HCT116 (cell line): ENCODE data around the gene ROR2.

Experiments used
- ELF1 ChIP-seq: IDR thresholded peaks from 2 replicates; pipeline ENCODE4 v1.6.1; 2012; ENCODE audit warnings: low read depth, borderline replicate concordance
- EZH2phosphoT487 ChIP-seq: fragments of 200-600 bp; IDR thresholded peaks from 2 replicates; pipeline ENCODE4 v1.6.1; 2018; ENCODE audit warnings: antibody characterized with exemption, borderline replicate concordance
- FOSL1 ChIP-seq: IDR thresholded peaks from 2 replicates; pipeline ENCODE4 v1.6.1; 2012; ENCODE audit warnings: low read depth
- JUND ChIP-seq: IDR thresholded peaks from 2 replicates; pipeline ENCODE4 v1.6.1; 2012
- POLR2A ChIP-seq: IDR thresholded peaks from 2 replicates; pipeline ENCODE4 v1.7.0; 2011; ENCODE audit warnings: borderline replicate concordance; ENCODE audit not compliant: insufficient read depth, insufficient read length; ENCODE audit errors: extremely low read depth
- POLR2AphosphoS5 ChIP-seq: IDR thresholded peaks from 2 replicates; pipeline ENCODE4 v1.6.1; 2011; ENCODE audit warnings: mild to moderate bottlenecking, low read depth, low read length, moderate library complexity
- SIN3A ChIP-seq: IDR thresholded peaks from 2 replicates; pipeline ENCODE4 v1.6.1; 2012; ENCODE audit warnings: low read depth
- ZFX ChIP-seq: fragments of 450-650 bp; IDR thresholded peaks from 2 replicates; pipeline ENCODE4 v1.6.1; 2017
- TF ChIP-seq, protein P1 (sequence below), 3 experiments: fragments of 200-600 bp in 1 of 3; sonication (generic) in 1 of 3; IDR thresholded peaks in 2 of 3; conservative IDR thresholded peaks in 1 of 3; 2 replicates each; pipeline ENCODE4 v1.5.1; 2012 to 2017; ENCODE audit warnings: low read depth in 2 of 3, low read length in 2 of 3, antibody characterized with exemption in 1 of 3, borderline replicate concordance in 1 of 3, control low read depth in 1 of 3, mild to moderate bottlenecking in 1 of 3, mixed read lengths in 1 of 3, mixed run types in 1 of 3, moderate library complexity in 1 of 3; ENCODE audit not compliant: insufficient read depth in 1 of 3
- TF ChIP-seq, protein P2 (sequence below): IDR thresholded peaks from 2 replicates; pipeline ENCODE4 v1.6.1; 2012
- TF ChIP-seq, protein P3 (sequence below): IDR thresholded peaks from 2 replicates; pipeline ENCODE4 v1.6.1; 2011; ENCODE audit warnings: mild to moderate bottlenecking, low read length, moderate library complexity; ENCODE audit not compliant: insufficient replicate concordance; ENCODE audit errors: extremely low read depth

DNA sequence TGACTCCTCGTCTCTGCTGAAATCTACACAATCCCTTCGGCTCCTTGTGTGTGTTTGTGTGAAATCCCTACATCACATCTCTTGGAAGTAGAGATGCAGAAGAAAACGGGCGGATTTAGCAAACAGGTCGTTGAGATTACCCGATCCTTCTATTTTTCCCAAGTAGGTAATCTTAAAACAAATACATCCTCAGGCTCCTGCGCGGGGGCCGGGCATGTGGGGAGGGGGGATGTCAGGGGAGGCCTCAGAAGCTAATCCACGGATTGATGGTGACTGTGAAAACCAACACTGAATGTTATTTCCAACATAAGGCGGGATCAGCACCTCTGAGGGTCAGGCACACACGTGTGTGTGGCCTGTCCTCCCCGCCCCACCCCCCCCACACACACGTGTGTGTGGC is 137.8 kb downstream of the ROR2 start:
- TF ChIP-seq EZH2phosphoT487 = no peak
- TF ChIP-seq, protein P1, sequence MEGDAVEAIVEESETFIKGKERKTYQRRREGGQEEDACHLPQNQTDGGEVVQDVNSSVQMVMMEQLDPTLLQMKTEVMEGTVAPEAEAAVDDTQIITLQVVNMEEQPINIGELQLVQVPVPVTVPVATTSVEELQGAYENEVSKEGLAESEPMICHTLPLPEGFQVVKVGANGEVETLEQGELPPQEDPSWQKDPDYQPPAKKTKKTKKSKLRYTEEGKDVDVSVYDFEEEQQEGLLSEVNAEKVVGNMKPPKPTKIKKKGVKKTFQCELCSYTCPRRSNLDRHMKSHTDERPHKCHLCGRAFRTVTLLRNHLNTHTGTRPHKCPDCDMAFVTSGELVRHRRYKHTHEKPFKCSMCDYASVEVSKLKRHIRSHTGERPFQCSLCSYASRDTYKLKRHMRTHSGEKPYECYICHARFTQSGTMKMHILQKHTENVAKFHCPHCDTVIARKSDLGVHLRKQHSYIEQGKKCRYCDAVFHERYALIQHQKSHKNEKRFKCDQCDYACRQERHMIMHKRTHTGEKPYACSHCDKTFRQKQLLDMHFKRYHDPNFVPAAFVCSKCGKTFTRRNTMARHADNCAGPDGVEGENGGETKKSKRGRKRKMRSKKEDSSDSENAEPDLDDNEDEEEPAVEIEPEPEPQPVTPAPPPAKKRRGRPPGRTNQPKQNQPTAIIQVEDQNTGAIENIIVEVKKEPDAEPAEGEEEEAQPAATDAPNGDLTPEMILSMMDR (IDR thresholded peaks at IDR 0.05 in 2 of 3, conservative IDR thresholded peaks at IDR 0.05 in 1 of 3; ENCODE audit: borderline replicate concordance in 1 of 3, insufficient read depth in 1 of 3, low read depth in 2 of 3, low read length in 2 of 3) = no peak
- no peak for TF ChIP-seq POLR2A
- no peak for TF ChIP-seq POLR2AphosphoS5
- TF ChIP-seq FOSL1 = no peak
- no peak for TF ChIP-seq ELF1
- no peak for TF ChIP-seq JUND
- TF ChIP-seq SIN3A = no peak
- TF ChIP-seq, protein P2, sequence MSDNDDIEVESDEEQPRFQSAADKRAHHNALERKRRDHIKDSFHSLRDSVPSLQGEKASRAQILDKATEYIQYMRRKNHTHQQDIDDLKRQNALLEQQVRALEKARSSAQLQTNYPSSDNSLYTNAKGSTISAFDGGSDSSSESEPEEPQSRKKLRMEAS = no peak
- TF ChIP-seq, protein P3, sequence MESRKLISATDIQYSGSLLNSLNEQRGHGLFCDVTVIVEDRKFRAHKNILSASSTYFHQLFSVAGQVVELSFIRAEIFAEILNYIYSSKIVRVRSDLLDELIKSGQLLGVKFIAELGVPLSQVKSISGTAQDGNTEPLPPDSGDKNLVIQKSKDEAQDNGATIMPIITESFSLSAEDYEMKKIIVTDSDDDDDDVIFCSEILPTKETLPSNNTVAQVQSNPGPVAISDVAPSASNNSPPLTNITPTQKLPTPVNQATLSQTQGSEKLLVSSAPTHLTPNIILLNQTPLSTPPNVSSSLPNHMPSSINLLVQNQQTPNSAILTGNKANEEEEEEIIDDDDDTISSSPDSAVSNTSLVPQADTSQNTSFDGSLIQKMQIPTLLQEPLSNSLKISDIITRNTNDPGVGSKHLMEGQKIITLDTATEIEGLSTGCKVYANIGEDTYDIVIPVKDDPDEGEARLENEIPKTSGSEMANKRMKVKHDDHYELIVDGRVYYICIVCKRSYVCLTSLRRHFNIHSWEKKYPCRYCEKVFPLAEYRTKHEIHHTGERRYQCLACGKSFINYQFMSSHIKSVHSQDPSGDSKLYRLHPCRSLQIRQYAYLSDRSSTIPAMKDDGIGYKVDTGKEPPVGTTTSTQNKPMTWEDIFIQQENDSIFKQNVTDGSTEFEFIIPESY = no peak
- no peak for TF ChIP-seq ZFX
